GM21367 (cell line): Measurements from ENCODE around the gene DGKQ.
"Not testable (repeated sequence)": the region's sequence is repeated elsewhere in the genome, so short reads cannot be mapped to it uniquely, and the experiment has no call there.

ENCODE experiments used
- ATAC-seq: cut with Tn5 transposase; IDR thresholded peaks from one replicate; pipeline ENCODE4 v1.9.1; 2021; ENCODE audit not compliant: unreplicated experiment

Gene DGKQ

GRCh38 chr4:1011022-1011665 is 37.8 kb upstream of the DGKQ start, which contains the start of gene FGFRL1:
Gene FGFRL1 (plus strand): TSS chr4:1011626. CDS start chr4:1012486, 860 bp downstream.
- no peak for ATAC-seq

DNA sequence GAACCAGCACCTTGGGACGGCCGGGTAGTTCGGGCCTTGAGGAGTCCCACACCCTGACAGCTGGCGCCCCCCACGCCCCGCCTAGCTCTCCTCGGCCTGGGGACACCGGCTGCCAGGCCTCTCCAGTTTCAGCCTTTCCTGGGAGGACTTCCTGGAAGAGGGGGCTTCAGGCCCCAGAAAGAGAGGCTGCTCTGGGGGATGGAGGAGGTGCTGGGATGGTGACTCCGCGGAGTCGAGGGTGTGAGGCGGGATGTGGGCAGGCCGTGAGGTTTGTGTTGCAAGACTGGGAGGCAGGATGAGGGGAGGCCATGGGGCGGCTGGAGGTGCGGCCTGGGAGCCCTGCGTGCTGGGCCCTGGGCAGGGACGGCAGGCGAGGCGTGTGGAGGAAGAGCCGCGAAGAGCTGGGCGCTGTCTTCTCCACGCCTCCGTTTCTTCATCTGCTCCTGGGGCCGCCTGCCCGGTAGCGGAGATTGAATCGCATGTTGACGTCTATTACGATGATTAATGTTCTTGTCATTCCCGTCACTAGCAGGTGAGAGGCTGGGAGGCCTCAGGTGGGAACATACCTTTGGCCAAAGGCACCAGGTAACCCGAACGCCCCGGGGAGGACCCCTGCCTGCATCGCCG is 37.1 kb upstream of the DGKQ start:
- ATAC-seq, result no peak

GRCh38 chr4:1009542-1010394 is 36.4 kb upstream of the DGKQ start:
- no peak for ATAC-seq

DNA sequence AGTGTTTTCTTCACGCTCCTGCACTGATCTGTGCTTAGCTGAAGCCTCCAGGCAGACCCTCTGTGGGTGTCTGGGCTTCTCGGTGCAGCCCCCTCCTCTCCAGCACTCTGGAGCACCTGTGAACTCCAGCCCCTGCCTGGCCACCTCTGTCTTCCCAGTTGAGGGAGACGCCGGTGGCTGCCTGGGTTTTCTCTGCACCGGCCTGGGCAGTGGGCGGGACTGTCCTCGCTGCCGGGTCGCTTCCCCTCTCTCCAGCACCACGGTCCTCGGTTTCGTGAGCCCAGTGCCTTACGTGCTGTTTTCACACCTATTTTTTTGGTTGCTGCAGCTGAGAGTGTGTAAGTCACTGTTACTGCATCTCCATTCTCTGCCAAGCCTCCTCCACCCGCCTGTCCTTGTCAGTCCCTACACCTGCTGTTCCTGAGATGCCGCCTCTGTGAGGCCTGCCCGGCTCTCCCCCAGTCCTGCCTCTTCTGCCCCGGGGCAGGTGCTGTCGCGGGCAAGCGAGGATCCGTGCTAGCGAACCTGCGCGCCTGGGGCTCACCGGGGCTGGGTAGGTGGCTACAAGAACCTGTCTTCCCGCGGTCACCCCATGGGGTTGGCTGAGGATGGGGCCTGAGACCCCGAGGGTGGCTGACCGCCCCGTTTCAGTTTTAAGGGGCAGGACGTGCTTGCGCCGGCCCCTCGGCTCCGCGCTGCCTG is 35.6 kb upstream of the DGKQ start:
- ATAC-seq, result no peak

- no peak for ATAC-seq
These were observed 33.5 kb upstream of the DGKQ start for GRCh38 chr4:1006856-1007255.

DNA sequence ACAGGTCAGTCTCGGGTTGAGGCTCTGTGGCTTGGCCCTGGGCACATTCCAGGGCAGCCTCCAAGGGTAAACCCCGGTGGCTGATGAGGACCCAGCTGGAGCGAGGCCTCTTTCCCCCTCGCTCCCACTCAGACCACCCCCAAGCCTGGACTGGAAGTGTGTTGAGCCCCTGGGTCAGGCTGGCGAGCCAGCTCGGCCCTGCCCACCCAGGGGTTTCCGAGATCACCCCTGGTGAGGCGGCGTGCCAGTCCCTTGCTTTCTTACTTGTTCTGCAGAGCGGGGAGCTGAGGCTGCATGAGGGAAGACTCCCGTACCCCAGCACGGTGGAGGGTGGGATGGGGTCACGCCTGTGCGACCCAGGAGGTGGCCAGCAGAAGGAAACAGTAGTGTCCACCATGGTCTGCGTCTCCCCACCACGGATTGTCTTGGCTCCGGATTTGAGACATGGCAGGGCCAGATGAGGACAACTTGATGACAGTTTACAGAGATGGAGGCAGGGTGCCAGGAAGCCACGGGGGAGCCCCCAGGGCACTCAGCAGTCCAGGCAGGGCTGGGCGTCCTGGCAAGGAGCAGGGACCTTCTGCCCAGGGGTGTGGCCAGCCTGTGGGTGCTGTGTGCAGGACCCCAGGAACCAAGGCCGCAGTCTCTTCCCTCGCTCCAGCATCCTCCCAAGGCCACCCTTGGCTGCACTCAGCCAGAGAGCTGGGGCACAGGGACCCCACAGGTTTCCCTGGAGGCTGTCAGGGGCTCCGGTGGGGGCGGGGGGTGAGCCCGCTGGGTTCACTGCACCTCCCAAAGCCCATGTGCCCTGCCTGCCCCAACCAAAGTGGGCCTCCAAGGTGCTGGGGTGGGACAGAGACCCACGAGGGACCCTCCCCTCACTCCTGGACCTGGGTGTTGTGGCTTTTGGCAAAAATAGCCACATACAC is 31.5 kb upstream of the DGKQ start:
- no peak for ATAC-seq

GRCh38 chr4:1004071-1004418 is 30.7 kb upstream of the DGKQ start:
- no peak for ATAC-seq

- ATAC-seq, result no peak
These were observed 30.1 kb upstream of the DGKQ start for GRCh38 chr4:1003271-1004070.

- ATAC-seq, result no peak
These were observed 29.4 kb upstream of the DGKQ start for GRCh38 chr4:1002631-1003251.

- ATAC-seq, result no peak
These were observed 28.8 kb upstream of the DGKQ start for GRCh38 chr4:1002131-1002630.

- ATAC-seq, result no peak
These were observed 28.3 kb upstream of the DGKQ start for GRCh38 chr4:1001561-1002130.

DNA sequence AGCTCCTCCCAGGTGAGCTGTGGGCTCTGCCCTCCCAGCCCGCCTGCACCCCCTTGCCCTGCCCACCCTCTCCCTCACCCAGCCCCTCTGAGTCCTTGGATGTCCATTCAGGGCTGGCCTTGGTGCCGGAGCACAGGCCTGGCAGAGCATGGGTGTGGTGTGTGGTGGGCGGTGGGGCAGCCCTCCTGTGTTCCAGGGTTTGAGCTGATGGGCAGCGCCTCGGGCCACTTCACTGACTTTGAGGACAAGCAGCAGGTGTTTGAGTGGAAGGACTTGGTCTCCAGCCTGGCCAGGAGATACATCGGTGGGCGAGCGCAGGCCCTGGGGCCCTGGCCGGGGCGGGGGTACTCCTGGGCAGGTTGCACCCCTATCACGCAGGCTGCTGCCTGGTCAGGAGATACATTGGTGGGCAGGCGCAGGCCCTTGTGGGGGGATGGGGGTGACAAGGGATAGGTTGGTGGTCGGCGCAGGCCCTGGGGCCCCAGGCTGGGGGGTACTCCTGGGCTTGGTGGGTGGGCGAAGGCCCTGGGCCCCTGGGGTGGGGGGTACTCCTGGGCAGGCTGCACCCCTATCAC is 27.4 kb upstream of the DGKQ start:
- no peak for ATAC-seq

- ATAC-seq, result no peak
These were observed 26.6 kb upstream of the DGKQ start for GRCh38 chr4:999882-1000425.

- not testable (repeated sequence) for ATAC-seq
These were observed 26.0 kb upstream of the DGKQ start for GRCh38 chr4:999240-999863.

DNA sequence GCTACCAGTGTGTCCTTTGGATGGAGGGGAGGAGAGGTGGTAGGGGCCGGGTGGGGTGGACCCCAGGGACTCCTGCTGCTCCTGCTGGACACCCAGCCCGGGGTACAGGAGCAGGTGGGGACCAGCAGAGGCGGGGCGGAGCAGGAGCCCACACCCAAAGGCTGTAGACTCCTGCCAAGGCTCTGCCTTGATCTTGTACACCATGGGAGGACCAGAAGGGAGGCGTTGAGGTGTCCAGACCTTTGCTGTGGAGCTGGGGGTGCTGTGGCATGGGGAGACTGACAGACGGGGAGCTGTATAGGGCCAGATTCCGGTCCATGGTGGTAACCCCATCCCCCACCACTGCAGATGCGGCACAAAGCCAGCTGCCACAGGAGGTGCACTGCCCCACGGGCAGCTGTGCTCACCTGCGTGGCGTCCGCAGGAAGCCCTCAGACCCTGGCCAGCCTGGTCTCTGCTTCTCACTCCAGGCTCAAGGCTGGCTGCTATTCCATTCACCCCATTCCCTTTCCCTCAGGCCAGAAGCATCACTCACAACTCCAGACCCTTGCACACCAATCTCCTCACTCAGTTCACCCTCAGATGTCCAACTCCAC is 24.8 kb upstream of the DGKQ start:
- ATAC-seq, result no peak

GRCh38 chr4:997375-998071 is 24.2 kb upstream of the DGKQ start:
- no peak for ATAC-seq

- no peak for ATAC-seq
These were observed 23.6 kb upstream of the DGKQ start for GRCh38 chr4:996997-997374.
